ENCODE data around the gene SRPK2. TPM values are rescaled to one million over a fixed set of nuclear protein-coding genes. Genes with fewer than 3 reads are reported as not detected.
"Not testable (repeated sequence)": the region's sequence is repeated elsewhere in the genome, so short reads cannot be mapped to it uniquely, and the experiment has no call there.

The SRPK2 gene
- total RNA-seq, 2 donors from 2014 or later = 52.6 to 99.5 TPM

DNA sequence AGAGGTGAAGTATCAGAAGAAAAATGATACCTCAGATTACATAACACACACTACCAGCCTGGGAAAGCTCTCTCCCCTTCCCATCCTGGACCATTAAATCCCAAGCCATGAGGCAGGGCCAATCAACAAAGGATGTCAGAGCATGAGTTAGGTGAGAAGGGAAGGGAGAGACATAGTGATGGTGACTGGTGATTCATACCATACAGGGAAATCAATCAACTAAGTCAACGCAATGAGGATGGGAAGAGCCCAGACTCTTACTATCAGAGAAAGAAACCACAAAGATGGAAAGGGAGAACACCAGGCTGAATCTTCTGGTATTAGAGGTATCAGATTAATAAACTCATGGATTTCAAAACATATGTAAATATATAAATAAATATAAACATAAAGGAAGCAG, 189.3 kb downstream of the SRPK2 start:
- H3K27me3 ChIP-seq (replicated peaks; ENCODE audit: insufficient read depth) = no peaks in the 10 kb centered on the region
- no peak for DNase-seq (ENCODE audit: low spot score)

DNA sequence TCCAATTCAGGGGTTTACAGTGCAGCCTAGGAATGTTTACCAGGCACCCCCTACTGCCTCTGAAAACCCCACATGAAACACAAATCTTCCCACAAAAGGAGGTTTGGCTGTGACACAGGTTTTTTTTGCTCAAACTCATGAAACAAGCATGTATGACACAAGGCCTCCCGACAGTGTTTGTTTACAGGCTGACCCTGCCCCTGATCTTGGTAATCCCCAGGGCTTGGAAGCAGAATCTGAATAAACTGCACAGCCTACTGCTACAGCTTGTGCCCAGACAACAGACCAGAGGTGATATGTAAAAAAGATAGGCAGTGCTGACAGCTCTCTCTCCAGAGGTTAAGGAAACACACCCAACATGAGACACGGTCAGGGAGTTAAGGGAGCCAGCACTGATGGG, 190.5 kb downstream of the SRPK2 start:
- Histone ChIP-seq H3K4me1 (replicated peaks) (no peaks in the 10 kb centered on the region), H3K36me3 (no peaks in the 10 kb centered on the region), H3K9me3 (no peaks in the 10 kb centered on the region), H3K27me3 (replicated peaks; ENCODE audit: insufficient read depth) (no peaks in the 10 kb centered on the region), H3K27ac (no peak overlapping the region), H3K4me3 (no peak overlapping the region)
- WGBS = 38% methylated on average over 2 of the region's 2 CpGs
- no peak for DNase-seq (ENCODE audit: low spot score)
- TF ChIP-seq, protein P1, sequence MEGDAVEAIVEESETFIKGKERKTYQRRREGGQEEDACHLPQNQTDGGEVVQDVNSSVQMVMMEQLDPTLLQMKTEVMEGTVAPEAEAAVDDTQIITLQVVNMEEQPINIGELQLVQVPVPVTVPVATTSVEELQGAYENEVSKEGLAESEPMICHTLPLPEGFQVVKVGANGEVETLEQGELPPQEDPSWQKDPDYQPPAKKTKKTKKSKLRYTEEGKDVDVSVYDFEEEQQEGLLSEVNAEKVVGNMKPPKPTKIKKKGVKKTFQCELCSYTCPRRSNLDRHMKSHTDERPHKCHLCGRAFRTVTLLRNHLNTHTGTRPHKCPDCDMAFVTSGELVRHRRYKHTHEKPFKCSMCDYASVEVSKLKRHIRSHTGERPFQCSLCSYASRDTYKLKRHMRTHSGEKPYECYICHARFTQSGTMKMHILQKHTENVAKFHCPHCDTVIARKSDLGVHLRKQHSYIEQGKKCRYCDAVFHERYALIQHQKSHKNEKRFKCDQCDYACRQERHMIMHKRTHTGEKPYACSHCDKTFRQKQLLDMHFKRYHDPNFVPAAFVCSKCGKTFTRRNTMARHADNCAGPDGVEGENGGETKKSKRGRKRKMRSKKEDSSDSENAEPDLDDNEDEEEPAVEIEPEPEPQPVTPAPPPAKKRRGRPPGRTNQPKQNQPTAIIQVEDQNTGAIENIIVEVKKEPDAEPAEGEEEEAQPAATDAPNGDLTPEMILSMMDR (IDR thresholded peaks at IDR 0.05) = no peak
- no peak for TF ChIP-seq POLR2AphosphoS5 (IDR thresholded peaks at IDR 0.05)
- TF ChIP-seq POLR2A (IDR thresholded peaks at IDR 0.05) = no peak
- intact Hi-C loops (cut with DNase I) = no loop called here

More for the DNA sequence above, 189.3 kb downstream of the SRPK2 start:
- H3K27ac ChIP-seq = no peak overlapping the region
- H3K4me1 ChIP-seq (replicated peaks) = no peaks in the 10 kb centered on the region
- 92% methylated on average over 1 of the region's 1 CpG for WGBS
- H3K36me3 ChIP-seq = no peaks in the 10 kb centered on the region
- TF ChIP-seq, protein P1 (IDR thresholded peaks at IDR 0.05) = no peak
- TF ChIP-seq POLR2A (IDR thresholded peaks at IDR 0.05) = no peak
- TF ChIP-seq POLR2AphosphoS5 (IDR thresholded peaks at IDR 0.05) = no peak
- H3K4me3 ChIP-seq = no peak overlapping the region
- H3K9me3 ChIP-seq = no peaks in the 10 kb centered on the region
- intact Hi-C loops (cut with DNase I) = no loop called here

DNA sequence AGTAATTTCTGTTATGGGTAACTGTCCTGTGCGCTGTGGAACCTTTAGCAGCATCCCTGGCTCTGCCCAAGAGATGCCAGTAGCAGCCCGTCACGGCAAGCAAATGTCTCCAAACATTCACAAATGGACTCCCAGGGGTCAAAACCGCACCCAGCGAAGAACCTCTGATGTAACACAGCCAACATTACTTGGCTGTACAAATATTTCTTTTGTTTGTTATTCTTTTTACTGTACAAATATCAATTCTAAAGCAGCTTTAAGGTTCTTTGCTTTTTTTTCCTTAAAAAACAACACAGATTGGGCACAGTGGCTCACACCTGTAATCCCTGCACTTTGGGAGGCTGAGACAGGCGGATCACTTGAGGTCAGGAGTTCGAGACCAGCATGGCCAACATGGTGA, 192.2 kb downstream of the SRPK2 start:
- Histone ChIP-seq H3K4me3 (no peak overlapping the region), H3K36me3 (no peaks in the 10 kb centered on the region), H3K27me3 (replicated peaks; ENCODE audit: insufficient read depth) (no peaks in the 10 kb centered on the region), H3K27ac (no peak overlapping the region), H3K9me3 (no peaks in the 10 kb centered on the region), H3K4me1 (replicated peaks) (no peaks in the 10 kb centered on the region)
- TF ChIP-seq POLR2AphosphoS5 (IDR thresholded peaks at IDR 0.05) (no peak), POLR2A (IDR thresholded peaks at IDR 0.05) (no peak)
- TF ChIP-seq, protein P1 (IDR thresholded peaks at IDR 0.05) = no peak
- intact Hi-C loops (cut with DNase I) = no loop called here
- DNase-seq (ENCODE audit: low spot score) = no peak
- 48% methylated on average over 7 of the region's 7 CpGs for WGBS

DNA sequence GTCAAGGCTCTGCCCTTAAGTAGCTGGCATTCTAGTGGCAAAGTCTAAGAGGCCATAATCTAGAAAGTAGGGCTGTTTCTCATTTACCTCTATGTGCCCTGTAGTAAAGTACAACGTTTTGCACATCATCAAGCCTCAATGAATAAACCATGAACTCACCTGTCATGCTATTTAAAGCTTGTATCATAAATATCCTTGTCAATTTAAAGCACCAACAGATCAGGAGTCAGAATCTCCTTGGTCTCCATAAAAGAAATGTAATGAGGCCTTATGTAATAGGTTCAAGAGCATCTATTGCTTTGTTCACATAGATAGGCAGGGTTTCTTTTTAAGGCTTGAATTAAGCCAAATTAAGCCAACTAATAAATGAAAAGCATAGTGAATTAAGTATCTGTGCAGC, 192.8 kb downstream of the SRPK2 start:
- H3K4me3 ChIP-seq = no peak overlapping the region
- H3K27me3 ChIP-seq (replicated peaks; ENCODE audit: insufficient read depth) = no peaks in the 10 kb centered on the region
- DNase-seq (ENCODE audit: low spot score) = no peak
- no peaks in the 10 kb centered on the region for H3K4me1 ChIP-seq (replicated peaks)
- H3K27ac ChIP-seq = no peak overlapping the region
- intact Hi-C loops (cut with DNase I) = no loop called here
- WGBS = 39% methylated on average over 1 of the region's 1 CpG
- TF ChIP-seq POLR2AphosphoS5 (IDR thresholded peaks at IDR 0.05) (no peak), POLR2A (IDR thresholded peaks at IDR 0.05) (no peak)
- TF ChIP-seq, protein P1 (IDR thresholded peaks at IDR 0.05) = no peak
- no peaks in the 10 kb centered on the region for H3K36me3 ChIP-seq
- no peaks in the 10 kb centered on the region for H3K9me3 ChIP-seq

DNA sequence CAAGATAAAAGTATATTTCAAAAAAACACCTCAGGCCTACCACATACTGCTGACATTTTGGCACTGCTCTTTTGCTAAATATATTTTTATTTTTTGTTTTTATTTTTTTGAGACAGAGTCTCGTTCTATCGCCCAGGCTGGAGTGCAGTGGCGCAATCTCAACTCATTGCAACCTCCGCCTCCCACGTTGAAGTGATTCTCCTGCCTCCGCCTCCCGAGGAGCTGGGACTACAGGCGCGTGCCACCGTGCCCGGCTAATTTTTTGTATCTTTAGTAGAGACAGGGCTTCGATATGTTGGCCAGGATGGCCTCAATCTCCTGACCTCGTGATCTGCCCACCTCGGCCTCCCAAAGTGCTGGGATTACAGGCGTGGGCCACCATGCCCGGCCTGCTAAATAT, 193.8 kb downstream of the SRPK2 start:
- H3K9me3 ChIP-seq; H3K27me3 ChIP-seq (replicated peaks; ENCODE audit: insufficient read depth); DNase-seq (ENCODE audit: low spot score); intact Hi-C loops (cut with DNase I); H3K4me1 ChIP-seq (replicated peaks); H3K4me3 ChIP-seq; H3K27ac ChIP-seq; H3K36me3 ChIP-seq: not testable (repeated sequence)
- WGBS = 98% methylated on average over 16 of the region's 16 CpGs

Measured in prostate gland (tissue), 2 donors.